H9 (cell line): ENCODE results near the gene PRR33. TPM values are rescaled to one million over a fixed set of nuclear protein-coding genes. Genes with fewer than 3 reads are reported as not detected.

Experiments
- DNase-seq: peaks from one replicate; pipeline ENCODE4 v3.0.0-alpha.2; 2017
- H2AFZ ChIP-seq: one replicate; pipeline ENCODE4 v1.6.1; 2013; ENCODE audit warnings: mild to moderate bottlenecking, low read length, control low read depth, moderate library complexity
- H2AK5ac ChIP-seq: 2 replicates; pipeline ENCODE4 v1.6.1; 2013; ENCODE audit warnings: low read length, control low read depth, mixed read lengths; ENCODE audit not compliant: insufficient read length
- H2BK120ac ChIP-seq: one replicate; pipeline ENCODE4 v1.6.1; 2013; ENCODE audit warnings: low read depth, mild to moderate bottlenecking, low read length, control low read depth, inconsistent platforms; ENCODE audit not compliant: poor library complexity, severe bottlenecking
- H2BK12ac ChIP-seq: 2 replicates; pipeline ENCODE4 v1.6.1; 2013; ENCODE audit warnings: low read length, control low read depth, mixed read lengths, low read depth; ENCODE audit not compliant: insufficient read length
- H2BK15ac ChIP-seq: 2 replicates; pipeline ENCODE4 v1.6.1; 2013; ENCODE audit warnings: low read depth, low read length, control low read depth
- H2BK20ac ChIP-seq: one replicate; pipeline ENCODE4 v1.6.1; 2013; ENCODE audit warnings: low read depth, mild to moderate bottlenecking, low read length, control low read depth, inconsistent platforms; ENCODE audit not compliant: poor library complexity, severe bottlenecking
- H2BK5ac ChIP-seq: 2 replicates; pipeline ENCODE4 v1.6.1; 2013; ENCODE audit warnings: low read length, control low read depth, mixed read lengths; ENCODE audit not compliant: insufficient read length
- H3K14ac ChIP-seq: 2 replicates; pipeline ENCODE4 v1.6.1; 2013; ENCODE audit warnings: low read length, control low read depth; ENCODE audit not compliant: insufficient read depth
- H3K18ac ChIP-seq: 2 replicates; pipeline ENCODE4 v1.6.1; 2013; ENCODE audit warnings: low read depth, mild to moderate bottlenecking, mixed read lengths, low read length, control low read depth; ENCODE audit not compliant: insufficient read length
- H3K23ac ChIP-seq: 2 replicates; pipeline ENCODE4 v1.6.1; 2013; ENCODE audit warnings: low read length, control low read depth, mixed read lengths, low read depth; ENCODE audit not compliant: insufficient read length
- H3K23me2 ChIP-seq: 2 replicates; pipeline ENCODE4 v1.6.1; 2013; ENCODE audit warnings: low read depth, mild to moderate bottlenecking, mixed read lengths, low read length, control low read depth; ENCODE audit not compliant: insufficient read length, poor library complexity, severe bottlenecking
- H3K27ac ChIP-seq: 2 replicates; pipeline ENCODE4 v1.5.1; 2013; ENCODE audit warnings: low read length, control low read depth, mixed read lengths, low read depth; ENCODE audit not compliant: insufficient read length
- H3K27me3 ChIP-seq: 2 replicates; pipeline ENCODE4 v1.6.1; 2013; ENCODE audit warnings: low read length, control low read depth, inconsistent platforms; ENCODE audit not compliant: insufficient read depth
- H3K4ac ChIP-seq: 2 replicates; pipeline ENCODE4 v1.6.1; 2013; ENCODE audit warnings: low read depth, mild to moderate bottlenecking, control low read depth, inconsistent platforms, low read length, moderate library complexity
- H3K4me1 ChIP-seq: 2 replicates; pipeline ENCODE4 v1.6.1; 2013; ENCODE audit warnings: low read length, control low read depth, inconsistent platforms; ENCODE audit not compliant: insufficient read depth
- H3K4me2 ChIP-seq: 2 replicates; pipeline ENCODE4 v1.6.1; 2013; ENCODE audit warnings: low read length, control low read depth, mixed read lengths; ENCODE audit not compliant: insufficient read length, insufficient read depth
- H3K56ac ChIP-seq: 2 replicates; pipeline ENCODE4 v1.6.1; 2013; ENCODE audit warnings: low read depth, mild to moderate bottlenecking, mixed read lengths, low read length, control low read depth; ENCODE audit not compliant: insufficient read length
- H3K79me1 ChIP-seq: 2 replicates; pipeline ENCODE4 v1.6.1; 2013; ENCODE audit warnings: low read depth, mild to moderate bottlenecking, moderate library complexity, low read length, control low read depth, inconsistent platforms; ENCODE audit not compliant: insufficient read depth, poor library complexity, severe bottlenecking
- H3K79me2 ChIP-seq: 2 replicates; pipeline ENCODE4 v1.6.1; 2013; ENCODE audit warnings: low read length, control low read depth, inconsistent platforms; ENCODE audit not compliant: insufficient read depth
- H3K9ac ChIP-seq: 2 replicates; pipeline ENCODE4 v1.6.1; 2013; ENCODE audit warnings: low read length, control low read depth, mixed read lengths; ENCODE audit not compliant: insufficient read length; ENCODE audit errors: extremely low read depth
- H3K9me3 ChIP-seq: one replicate; pipeline ENCODE4 v1.6.1; 2013; ENCODE audit warnings: low read depth, low read length, inconsistent platforms; ENCODE audit not compliant: control insufficient read depth
- H3T11ph ChIP-seq: one replicate; pipeline ENCODE4 v1.6.1; 2013; ENCODE audit warnings: mild to moderate bottlenecking, low read length, control low read depth, inconsistent platforms
- H4K20me1 ChIP-seq: one replicate; pipeline ENCODE4 v1.6.1; 2013; ENCODE audit not compliant: control insufficient read depth, insufficient read length, insufficient read depth
- H4K5ac ChIP-seq: 2 replicates; pipeline ENCODE4 v1.6.1; 2013; ENCODE audit warnings: low read depth, mild to moderate bottlenecking, mixed read lengths, low read length, control low read depth; ENCODE audit not compliant: insufficient read length
- H4K8ac ChIP-seq: replicated peaks from 2 replicates; pipeline ENCODE4 v1.6.1; 2013; ENCODE audit warnings: low read length, control low read depth, mixed read lengths, low read depth; ENCODE audit not compliant: insufficient read length
- H4K91ac ChIP-seq: 2 replicates; pipeline ENCODE4 v1.6.1; 2013; ENCODE audit warnings: low read depth, mild to moderate bottlenecking, moderate library complexity, mixed read lengths, low read length, control low read depth; ENCODE audit not compliant: insufficient read length
- H3K27ac Mint-ChIP-seq, 3 experiments: 2 replicates in 2 of 3; 3 replicates in 1 of 3; pipeline ENCODE4 v1.8.0; 2020 to 2021; ENCODE audit warnings: mixed read lengths in 3 of 3, mild to moderate bottlenecking in 1 of 3, moderate library complexity in 1 of 3
- H3K27me3 Mint-ChIP-seq: 2 replicates; pipeline ENCODE4 v1.8.0; 2021; ENCODE audit warnings: low read depth, mild to moderate bottlenecking, moderate library complexity, mixed read lengths
- H3K36me3 Mint-ChIP-seq, 3 experiments: 2 replicates in 2 of 3; 3 replicates in 1 of 3; pipeline ENCODE4 v1.8.0; 2020 to 2021; ENCODE audit warnings: low read depth in 3 of 3, mixed read lengths in 3 of 3; ENCODE audit not compliant: insufficient read depth in 1 of 3
- H3K4me1 Mint-ChIP-seq, 2 experiments: 2 replicates each; pipeline ENCODE4 v1.8.0; 2020; ENCODE audit warnings: mixed read lengths in 2 of 2
- H3K4me3 Mint-ChIP-seq, 2 experiments: 2 replicates in 1 of 2; 3 replicates in 1 of 2; pipeline ENCODE4 v1.8.0; 2020 to 2021; ENCODE audit warnings: mild to moderate bottlenecking in 2 of 2, mixed read lengths in 2 of 2, moderate library complexity in 1 of 2
- H3K9me3 Mint-ChIP-seq, 2 experiments: 2 replicates in 1 of 2; 3 replicates in 1 of 2; pipeline ENCODE4 v1.8.0; 2020; ENCODE audit warnings: mild to moderate bottlenecking in 2 of 2, mixed read lengths in 2 of 2, moderate library complexity in 1 of 2
- CTCF ChIP-seq: fragments of 200-600 bp; sonication (generic); conservative IDR thresholded peaks from 3 replicates; pipeline ENCODE4 v1.8.0; 2021; ENCODE audit warnings: antibody characterized with exemption, mild to moderate bottlenecking
- WGBS: extraction: QIAGEN DNeasy Blood & Tissue Kit; methylation state at CpG from one replicate; pipeline ENCODE4 v1.1.7; 2013; ENCODE audit warnings: missing lambda C conversion rate, low lambda C conversion rate, mixed read lengths; ENCODE audit not compliant: insufficient read length; ENCODE audit errors: extremely low coverage; 5-methylcytosine and 5-hydroxymethylcytosine counted together
- total RNA-seq: library from RNA; stranded (reverse); gene quantifications from 2 replicates; pipeline ENCODE4 v1.2.1, GENCODE V29; 2021

PRR33 gene
- total RNA-seq, 1 experiment from 2014 or later = not detected

DNA sequence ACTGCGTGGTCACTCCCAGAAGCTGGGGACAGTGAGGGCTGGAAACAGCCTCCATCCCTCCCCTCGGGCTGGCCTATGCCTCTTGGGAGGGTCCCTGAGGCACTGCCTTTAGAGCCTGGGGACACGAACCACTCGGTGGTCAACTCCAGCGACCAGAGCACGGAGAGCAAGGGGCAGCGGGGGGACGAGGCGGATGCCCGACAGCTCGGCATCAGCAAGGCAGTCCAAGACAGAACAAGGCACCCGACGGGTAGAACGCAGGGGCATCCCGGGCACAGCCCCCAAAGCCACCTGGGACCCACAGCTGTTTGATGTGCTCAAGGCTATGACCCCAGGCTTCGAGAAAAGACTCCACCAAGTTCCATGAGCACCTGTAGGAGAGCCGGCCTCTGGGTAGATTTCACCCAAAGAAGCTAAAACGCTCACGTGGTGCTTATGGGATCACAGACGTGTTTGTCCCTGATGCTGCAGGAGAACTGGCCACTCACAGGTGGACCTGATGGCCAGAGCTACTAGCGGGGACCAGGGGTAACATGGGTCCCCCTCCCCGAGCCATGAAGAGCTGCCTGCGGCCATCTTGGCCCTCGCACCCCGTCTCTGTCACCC lies 39.3 kb downstream of the PRR33 start:
- H2AFZ ChIP-seq = no peak overlapping the region
- no peaks in the 10 kb centered on the region for H3K79me2 ChIP-seq
- H3K27ac Mint-ChIP-seq = no peak overlapping the region; a peak in 2 of 7 replicates
- TF ChIP-seq CTCF = no peak
- H3K79me1 ChIP-seq = no peaks in the 10 kb centered on the region
- H3T11ph ChIP-seq = no peak overlapping the region
- no peaks in the 10 kb centered on the region for H3K9me3 Mint-ChIP-seq
- H2BK5ac ChIP-seq = no peak overlapping the region
- no peaks in the 10 kb centered on the region for H3K4me1 ChIP-seq
- H3K23me2 ChIP-seq = no peaks in the 10 kb centered on the region
- H2AK5ac ChIP-seq = no peak overlapping the region
- no peak overlapping the region for H3K23ac ChIP-seq
- no peak overlapping the region for H2BK120ac ChIP-seq
- no peak overlapping the region for H4K8ac ChIP-seq
- WGBS = no CpG with 5 or more reads among the region's 25 CpGs
- no peak overlapping the region for H3K27ac ChIP-seq
- no peaks in the 10 kb centered on the region for H3K9me3 ChIP-seq
- H3K4me1 Mint-ChIP-seq = peaks cover 2 to 3% of the 10 kb centered on the region in 2 experiments; a peak in 2 of 4 replicates
- H4K20me1 ChIP-seq = no peaks in the 10 kb centered on the region
- no peak overlapping the region for H2BK20ac ChIP-seq
- no peak overlapping the region for H2BK12ac ChIP-seq
- H3K18ac ChIP-seq = no peak overlapping the region
- H4K91ac ChIP-seq = no peak overlapping the region
- no peak overlapping the region for H3K4me2 ChIP-seq
- no peak overlapping the region for H3K9ac ChIP-seq
- peaks cover 13% of the 10 kb centered on the region for H3K27me3 Mint-ChIP-seq
- no peak overlapping the region for H3K56ac ChIP-seq
- H3K27me3 ChIP-seq = no peaks in the 10 kb centered on the region
- no peak overlapping the region for H3K4me3 Mint-ChIP-seq
- H2BK15ac ChIP-seq = no peak overlapping the region
- H4K5ac ChIP-seq = no peak overlapping the region
- no peak overlapping the region for H3K4ac ChIP-seq
- no peak overlapping the region; the same call in 1 of the 2 replicates for H3K14ac ChIP-seq
- H3K36me3 Mint-ChIP-seq = no peaks in the 10 kb centered on the region
- DNase-seq = no peak
